ENCODE data around the gene GPR37.

The GPR37 gene

DNA sequence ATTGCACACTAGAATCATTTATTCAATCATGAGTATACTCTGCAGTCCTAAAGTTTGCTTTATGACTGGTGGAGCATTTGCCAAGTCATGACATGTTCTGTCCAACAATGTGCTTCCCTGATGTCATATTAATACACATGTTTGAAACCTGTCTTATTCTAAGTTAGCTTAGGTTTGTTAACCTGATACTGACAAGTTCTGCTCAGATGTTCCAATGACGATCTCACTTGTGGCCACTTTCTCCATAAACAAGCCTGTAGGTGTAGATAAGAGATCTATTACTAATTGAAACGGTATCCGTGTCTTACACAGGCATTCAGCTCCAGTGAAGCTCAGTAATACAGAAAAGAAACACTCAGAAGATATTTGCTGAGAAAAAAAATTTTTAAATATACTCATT is 64.9 kb downstream of the GPR37 start:
- H3K4me3 ChIP-seq (ENCODE audit: severe bottlenecking), result no peak overlapping the region
- peaks cover 4% of the 10 kb centered on the region for H3K4me1 ChIP-seq (ENCODE audit: insufficient read depth, poor library complexity, severe bottlenecking)
- H3K27ac ChIP-seq (ENCODE audit: poor library complexity, severe bottlenecking), result no peak overlapping the region
- no peaks in the 10 kb centered on the region for H3K36me3 ChIP-seq (ENCODE audit: low read depth)
- ATAC-seq (ENCODE audit: low read depth) (peak; percentile 68), DNase-seq (ENCODE audit: low spot score) (no peak)
- no peaks in the 10 kb centered on the region for H3K27me3 ChIP-seq (ENCODE audit: insufficient read depth, poor library complexity, severe bottlenecking)
- no peaks in the 10 kb centered on the region for H3K9me3 ChIP-seq (ENCODE audit: severe bottlenecking)
- TF ChIP-seq, protein P1, sequence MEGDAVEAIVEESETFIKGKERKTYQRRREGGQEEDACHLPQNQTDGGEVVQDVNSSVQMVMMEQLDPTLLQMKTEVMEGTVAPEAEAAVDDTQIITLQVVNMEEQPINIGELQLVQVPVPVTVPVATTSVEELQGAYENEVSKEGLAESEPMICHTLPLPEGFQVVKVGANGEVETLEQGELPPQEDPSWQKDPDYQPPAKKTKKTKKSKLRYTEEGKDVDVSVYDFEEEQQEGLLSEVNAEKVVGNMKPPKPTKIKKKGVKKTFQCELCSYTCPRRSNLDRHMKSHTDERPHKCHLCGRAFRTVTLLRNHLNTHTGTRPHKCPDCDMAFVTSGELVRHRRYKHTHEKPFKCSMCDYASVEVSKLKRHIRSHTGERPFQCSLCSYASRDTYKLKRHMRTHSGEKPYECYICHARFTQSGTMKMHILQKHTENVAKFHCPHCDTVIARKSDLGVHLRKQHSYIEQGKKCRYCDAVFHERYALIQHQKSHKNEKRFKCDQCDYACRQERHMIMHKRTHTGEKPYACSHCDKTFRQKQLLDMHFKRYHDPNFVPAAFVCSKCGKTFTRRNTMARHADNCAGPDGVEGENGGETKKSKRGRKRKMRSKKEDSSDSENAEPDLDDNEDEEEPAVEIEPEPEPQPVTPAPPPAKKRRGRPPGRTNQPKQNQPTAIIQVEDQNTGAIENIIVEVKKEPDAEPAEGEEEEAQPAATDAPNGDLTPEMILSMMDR (IDR thresholded peaks at IDR 0.05; ENCODE audit: poor library complexity, severe bottlenecking), result no peak

DNA sequence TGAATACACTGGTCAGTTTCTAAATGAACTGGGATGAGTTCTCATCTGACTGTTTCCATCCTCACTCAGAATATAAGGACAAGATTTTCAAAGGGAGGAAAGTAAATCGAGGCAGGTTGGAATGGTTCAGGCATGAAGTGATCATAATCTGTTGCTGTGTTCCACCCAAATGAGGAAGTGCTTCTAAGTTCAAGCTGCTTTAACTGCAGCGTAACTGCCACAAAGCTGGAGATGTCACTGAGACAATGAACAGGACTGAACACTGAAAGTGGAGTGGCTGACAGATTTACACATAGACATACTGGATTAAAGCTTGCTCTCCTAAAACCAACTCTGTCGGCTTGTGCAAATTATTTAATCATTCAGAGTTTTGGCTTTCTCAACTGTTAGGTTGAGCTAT is 66.6 kb downstream of the GPR37 start:
- no peak overlapping the region for H3K27ac ChIP-seq (ENCODE audit: poor library complexity, severe bottlenecking)
- H3K9me3 ChIP-seq (ENCODE audit: severe bottlenecking), result no peaks in the 10 kb centered on the region
- no peak for ATAC-seq (ENCODE audit: low read depth)
- TF ChIP-seq, protein P1 (IDR thresholded peaks at IDR 0.05; ENCODE audit: poor library complexity, severe bottlenecking), result no peak
- peaks cover 4% of the 10 kb centered on the region for H3K4me1 ChIP-seq (ENCODE audit: insufficient read depth, poor library complexity, severe bottlenecking)
- DNase-seq (ENCODE audit: low spot score), result no peak
- H3K27me3 ChIP-seq (ENCODE audit: insufficient read depth, poor library complexity, severe bottlenecking), result no peaks in the 10 kb centered on the region
- H3K4me3 ChIP-seq (ENCODE audit: severe bottlenecking), result no peak overlapping the region
- H3K36me3 ChIP-seq (ENCODE audit: low read depth), result no peaks in the 10 kb centered on the region

DNA sequence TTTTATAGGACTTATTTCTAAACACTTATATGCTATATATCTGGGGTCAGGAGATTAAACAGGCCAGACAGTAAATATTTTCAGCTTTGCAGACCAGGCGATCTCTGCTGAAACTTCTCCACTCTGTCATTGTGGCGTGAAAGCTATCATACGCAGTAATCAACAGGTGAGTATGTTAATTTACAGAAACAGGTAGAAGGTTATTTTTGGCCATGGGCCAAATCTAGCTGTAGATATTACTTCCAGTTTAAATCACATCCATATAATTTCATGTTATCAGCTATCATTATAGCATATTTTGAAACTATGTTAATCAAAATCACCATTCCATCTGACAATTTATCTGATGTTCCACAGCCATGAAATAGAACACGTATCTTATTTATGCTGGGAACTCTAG is 67.8 kb downstream of the GPR37 start:
- H3K36me3 ChIP-seq (ENCODE audit: low read depth), result no peaks in the 10 kb centered on the region
- no peaks in the 10 kb centered on the region for H3K27me3 ChIP-seq (ENCODE audit: insufficient read depth, poor library complexity, severe bottlenecking)
- ATAC-seq (ENCODE audit: low read depth), result no peak
- no peak overlapping the region for H3K27ac ChIP-seq (ENCODE audit: poor library complexity, severe bottlenecking)
- no peaks in the 10 kb centered on the region for H3K9me3 ChIP-seq (ENCODE audit: severe bottlenecking)
- no peak for DNase-seq (ENCODE audit: low spot score)
- TF ChIP-seq, protein P1 (IDR thresholded peaks at IDR 0.05; ENCODE audit: poor library complexity, severe bottlenecking), result no peak
- peaks cover 4% of the 10 kb centered on the region for H3K4me1 ChIP-seq (ENCODE audit: insufficient read depth, poor library complexity, severe bottlenecking)
- no peak overlapping the region for H3K4me3 ChIP-seq (ENCODE audit: severe bottlenecking)
